NT2/D1 (cell line): ENCODE data around the gene OR4M1.

Experiments
- DNase-seq: peaks from one replicate; pipeline ENCODE4 v3.0.0-alpha.2; 2011; ENCODE audit warnings: low read depth, low spot score
- H3K27me3 ChIP-seq: 2 replicates; pipeline ENCODE4 v1.6.0; 2011; ENCODE audit warnings: mild to moderate bottlenecking; ENCODE audit not compliant: insufficient read length, insufficient read depth
- H3K36me3 ChIP-seq: 2 replicates; pipeline ENCODE4 v1.6.1; 2011; ENCODE audit warnings: mild to moderate bottlenecking, low read length, mixed read lengths; ENCODE audit not compliant: insufficient read depth, insufficient read length
- H3K4me1 ChIP-seq: 2 replicates; pipeline ENCODE4 v1.5.1; 2011; ENCODE audit not compliant: insufficient read depth, insufficient read length
- H3K4me3 ChIP-seq: 2 replicates; pipeline ENCODE4 v1.5.1; 2011; ENCODE audit warnings: low read depth; ENCODE audit not compliant: insufficient read length
- H3K9ac ChIP-seq: 2 replicates; pipeline ENCODE4 v1.6.0; 2011; ENCODE audit warnings: low read depth; ENCODE audit not compliant: insufficient read length
- H3K9me3 ChIP-seq: 2 replicates; pipeline ENCODE4 v1.5.1; 2011; ENCODE audit warnings: mild to moderate bottlenecking, low read length; ENCODE audit not compliant: insufficient read depth
- SUZ12 ChIP-seq: IDR thresholded peaks from 2 replicates; pipeline ENCODE4 v1.6.1; 2011; ENCODE audit not compliant: insufficient read length, insufficient read depth; ENCODE audit errors: extremely low read depth
- YY1 ChIP-seq: IDR thresholded peaks from 2 replicates; pipeline ENCODE4 v1.6.1; 2011; ENCODE audit not compliant: insufficient read length, insufficient read depth
- ZNF274 ChIP-seq: IDR thresholded peaks from 2 replicates; pipeline ENCODE4 v1.6.1; 2011; ENCODE audit warnings: mild to moderate bottlenecking, low read depth, low read length

Gene OR4M1

GRCh38 chr14:19828314-19828713, 55.0 kb downstream of the OR4M1 start:
- no peak overlapping the region for H3K4me3 ChIP-seq
- H3K4me1 ChIP-seq: no peaks in the 10 kb centered on the region
- no peaks in the 10 kb centered on the region for H3K9me3 ChIP-seq
- H3K9ac ChIP-seq: no peak overlapping the region
- no peaks in the 10 kb centered on the region for H3K36me3 ChIP-seq
- TF ChIP-seq YY1 (no peak), SUZ12 (no peak), ZNF274 (no peak)
- no peak for DNase-seq
- no peaks in the 10 kb centered on the region for H3K27me3 ChIP-seq
